SIG-M5 (cell line): ENCODE data around the gene FCRL6.

ENCODE experiments used
- DNase-seq: peaks from one replicate; lab custom pipeline; 2025; lab: John Stamatoyannopoulos, UW

Gene FCRL6

GRCh38 chr1:159864262-159864661 is 62.1 kb downstream of the FCRL6 start:
- DNase-seq, result no peak
